Esophagus squamous epithelium (tissue), 5 donors: ENCODE data around the gene CD209. TPM values are rescaled to one million over a fixed set of nuclear protein-coding genes. Genes with fewer than 3 reads are reported as not detected.
A peak's percentile ranks its signal among the peaks of the same experiment; 100 is the strongest.

Experiments
- DNase-seq: peaks from one replicate; lab custom pipeline; 2025; lab: John Stamatoyannopoulos, UW
- H3K27ac ChIP-seq, 4 donors: fragments of 200-600 bp; sonication (generic); one replicate each; pipeline ENCODE4 v1.5.1; 2016 to 2019; ENCODE audit warnings: mild to moderate bottlenecking in 1 of 4
- H3K27me3 ChIP-seq, 4 donors: fragments of 200-600 bp; sonication (generic); 1 replicate in 3 of 4; 2 replicates in 1 of 4; pipeline versions ENCODE4 v1.5.1 to v1.6.0; 2017 to 2021; ENCODE audit warnings: antibody characterized with exemption in 1 of 4
- H3K36me3 ChIP-seq, 3 donors: fragments of 200-600 bp; sonication (generic); one replicate each; pipeline ENCODE4 v1.5.1; 2016 to 2019
- H3K4me1 ChIP-seq, 3 donors: fragments of 200-600 bp; sonication (generic); one replicate each; pipeline ENCODE4 v1.5.1; 2017 to 2019
- H3K4me3 ChIP-seq, 4 donors: fragments of 200-600 bp; sonication (generic); 1 replicate in 3 of 4; 2 replicates in 1 of 4; pipeline ENCODE4 v1.5.1; 2016 to 2019; ENCODE audit warnings: mild to moderate bottlenecking in 2 of 4, moderate library complexity in 1 of 4
- H3K9me3 ChIP-seq, 3 donors: fragments of 200-600 bp; sonication (generic); one replicate each; pipeline ENCODE4 v1.5.1; 2016 to 2019
- POLR2A ChIP-seq, 4 donors: fragments of 450-650 bp; IDR thresholded peaks; one replicate each; pipeline ENCODE4 v1.6.1; 2017; ENCODE audit warnings: antibody characterized with exemption in 4 of 4, mild to moderate bottlenecking in 4 of 4, moderate library complexity in 3 of 4
- WGBS, 2 donors: methylation state at CpG; one replicate each; pipeline ENCODE4 v1.1.5; 2018; 5-methylcytosine and 5-hydroxymethylcytosine counted together
- intact Hi-C: fragments of 100-400 bp; cut with DNase I; formaldehyde crosslinking; loops from one replicate; pipeline ENCODE4 v1.15.0; 2022
- total RNA-seq, 4 donors: library from RNA; depleted of rRNA; stranded (reverse); fragments of >200 nt; gene quantifications; one replicate each; pipeline ENCODE4 v1.1.0, GENCODE V29; 2016
- TF ChIP-seq, protein P1 (sequence below), 6 experiments: fragments of 450-650 bp in 4 of 6; fragments of 200-600 bp in 2 of 6; sonication (generic) in 2 of 6; IDR thresholded peaks; one replicate each; pipeline ENCODE4 v1.5.1; 2016 to 2019; ENCODE audit warnings: antibody characterized with exemption in 6 of 6, mild to moderate bottlenecking in 4 of 6, moderate library complexity in 4 of 6
- donor health status: DM: yes; HTN: yes; CAD: no.

Gene CD209
- total RNA-seq, 4 donors from 2014 or later = 0.40 to 4.9 (median 4.0) TPM; not detected in 1

- TF ChIP-seq, protein P1, sequence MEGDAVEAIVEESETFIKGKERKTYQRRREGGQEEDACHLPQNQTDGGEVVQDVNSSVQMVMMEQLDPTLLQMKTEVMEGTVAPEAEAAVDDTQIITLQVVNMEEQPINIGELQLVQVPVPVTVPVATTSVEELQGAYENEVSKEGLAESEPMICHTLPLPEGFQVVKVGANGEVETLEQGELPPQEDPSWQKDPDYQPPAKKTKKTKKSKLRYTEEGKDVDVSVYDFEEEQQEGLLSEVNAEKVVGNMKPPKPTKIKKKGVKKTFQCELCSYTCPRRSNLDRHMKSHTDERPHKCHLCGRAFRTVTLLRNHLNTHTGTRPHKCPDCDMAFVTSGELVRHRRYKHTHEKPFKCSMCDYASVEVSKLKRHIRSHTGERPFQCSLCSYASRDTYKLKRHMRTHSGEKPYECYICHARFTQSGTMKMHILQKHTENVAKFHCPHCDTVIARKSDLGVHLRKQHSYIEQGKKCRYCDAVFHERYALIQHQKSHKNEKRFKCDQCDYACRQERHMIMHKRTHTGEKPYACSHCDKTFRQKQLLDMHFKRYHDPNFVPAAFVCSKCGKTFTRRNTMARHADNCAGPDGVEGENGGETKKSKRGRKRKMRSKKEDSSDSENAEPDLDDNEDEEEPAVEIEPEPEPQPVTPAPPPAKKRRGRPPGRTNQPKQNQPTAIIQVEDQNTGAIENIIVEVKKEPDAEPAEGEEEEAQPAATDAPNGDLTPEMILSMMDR (IDR thresholded peaks at IDR 0.05) = no peak
- H3K36me3 ChIP-seq = no peaks in the 10 kb centered on the region
- H3K4me3 ChIP-seq = no peak overlapping the region
- intact Hi-C loops = loop anchor here (10.0 kb wide), 1 partner anchor 106 kb away; the partner anchor contains the start of gene TRAPPC5
- peaks cover 0 to 13% (median 7%) of the 10 kb centered on the region in 3 donors for H3K4me1 ChIP-seq
- H3K27ac ChIP-seq = no peak overlapping the region
- H3K27me3 ChIP-seq = peaks cover 9 to 90% (median 17%) of the 10 kb centered on the region in 4 donors
- WGBS, 2 donors = 78 to 82% methylated on average over 8 to 14 of the region's 14 CpGs
- peaks cover 0 to under 1% (median 0%) of the 10 kb centered on the region in 3 donors for H3K9me3 ChIP-seq
- no peak for DNase-seq
Observed at GRCh38 chr19:7790416-7790815, 43.1 kb upstream of the CD209 start.

DNA sequence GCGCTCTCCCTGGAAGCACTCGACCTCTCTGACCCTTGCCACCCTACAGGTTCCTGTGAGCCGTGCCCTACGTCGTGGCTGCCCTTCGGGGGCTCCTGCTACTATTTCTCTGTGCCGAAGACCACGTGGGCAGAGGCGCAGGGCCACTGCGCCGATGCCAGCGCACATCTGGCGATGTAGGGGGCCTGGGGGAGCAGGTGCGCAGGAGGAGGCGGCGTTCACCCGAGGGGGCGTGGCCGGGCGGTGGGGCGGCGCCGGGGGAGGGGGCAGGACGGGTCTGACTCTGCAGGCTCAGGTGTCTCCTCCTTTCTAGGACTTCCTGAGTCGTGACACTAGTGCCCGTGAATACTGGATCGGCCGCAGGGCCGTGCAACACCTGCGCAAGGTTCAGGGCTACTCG is 42.1 kb upstream of the CD209 start:
- intact Hi-C loops = no loop called here
- Histone ChIP-seq H3K4me3 (peak overlapping the region in 1 of 4 donors; percentile 18), H3K27me3 (peaks cover 9 to 95% (median 17%) of the 10 kb centered on the region in 4 donors), H3K9me3 (peaks cover 0 to 9% (median 0%) of the 10 kb centered on the region in 3 donors), H3K4me1 (peaks cover 0 to 14% (median 7%) of the 10 kb centered on the region in 3 donors), H3K36me3 (no peaks in the 10 kb centered on the region), H3K27ac (no peak overlapping the region)
- TF ChIP-seq POLR2A (IDR thresholded peaks at IDR 0.05) = no peak
- TF ChIP-seq, protein P1 (IDR thresholded peaks at IDR 0.05) = no peak
- WGBS, 2 donors = no CpG with 5 or more reads among the region's 31 CpGs
- no peak for DNase-seq

DNA sequence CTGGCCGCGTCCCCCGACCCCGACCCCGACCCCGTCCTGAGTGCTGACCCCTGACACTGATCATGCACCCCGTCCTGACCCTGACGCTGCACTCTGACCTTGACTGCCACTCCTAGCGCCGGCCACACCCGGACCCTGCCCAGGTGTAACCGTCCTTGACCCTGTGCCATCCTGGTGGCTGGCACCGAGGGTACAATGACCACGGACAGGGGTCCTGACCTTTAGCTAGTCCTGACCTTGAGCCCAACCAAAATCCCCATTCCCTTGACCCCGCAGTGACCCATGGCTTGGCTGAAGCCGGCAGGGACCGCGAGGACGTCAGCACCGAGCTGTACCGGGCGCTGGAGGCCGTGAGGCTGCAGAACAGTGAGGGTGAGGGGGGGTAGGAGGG is 41.6 kb upstream of the CD209 start:
- no peaks in the 10 kb centered on the region for H3K36me3 ChIP-seq
- peak overlapping the region in 1 of 4 donors; percentile 21 for H3K4me3 ChIP-seq
- intact Hi-C loops = no loop called here
- H3K27me3 ChIP-seq = peaks cover 9 to 94% (median 15%) of the 10 kb centered on the region in 4 donors
- WGBS, 2 donors = 0% methylated on average over 5 of the region's 23 CpGs; no CpG with 5 or more reads in 1 of the 2 donors
- H3K27ac ChIP-seq = no peak overlapping the region
- peaks cover 0 to 17% (median 7%) of the 10 kb centered on the region in 3 donors for H3K4me1 ChIP-seq
- TF ChIP-seq POLR2A (IDR thresholded peaks at IDR 0.05) = no peak
- TF ChIP-seq, protein P1 (IDR thresholded peaks at IDR 0.05) = no peak
- DNase-seq = no peak
- H3K9me3 ChIP-seq = peaks cover 0 to 9% (median 0%) of the 10 kb centered on the region in 3 donors

- Histone ChIP-seq H3K4me3 (peak overlapping the region in 1 of 4 donors; percentile 21), H3K27ac (no peak overlapping the region), H3K4me1 (peaks cover 0 to 22% (median 7%) of the 10 kb centered on the region in 3 donors), H3K27me3 (peaks cover 9 to 94% (median 15%) of the 10 kb centered on the region in 4 donors), H3K36me3 (no peaks in the 10 kb centered on the region), H3K9me3 (peaks cover 0 to 9% (median 0%) of the 10 kb centered on the region in 3 donors)
- WGBS, 2 donors = 0 to 16% methylated on average over 7 to 17 of the region's 67 CpGs
- DNase-seq = no peak
- TF ChIP-seq, protein P1 (IDR thresholded peaks at IDR 0.05) = no peak
- no peak for TF ChIP-seq POLR2A (IDR thresholded peaks at IDR 0.05)
- intact Hi-C loops = no loop called here
Observed at GRCh38 chr19:7788178-7788932, 41.0 kb upstream of the CD209 start.

DNA sequence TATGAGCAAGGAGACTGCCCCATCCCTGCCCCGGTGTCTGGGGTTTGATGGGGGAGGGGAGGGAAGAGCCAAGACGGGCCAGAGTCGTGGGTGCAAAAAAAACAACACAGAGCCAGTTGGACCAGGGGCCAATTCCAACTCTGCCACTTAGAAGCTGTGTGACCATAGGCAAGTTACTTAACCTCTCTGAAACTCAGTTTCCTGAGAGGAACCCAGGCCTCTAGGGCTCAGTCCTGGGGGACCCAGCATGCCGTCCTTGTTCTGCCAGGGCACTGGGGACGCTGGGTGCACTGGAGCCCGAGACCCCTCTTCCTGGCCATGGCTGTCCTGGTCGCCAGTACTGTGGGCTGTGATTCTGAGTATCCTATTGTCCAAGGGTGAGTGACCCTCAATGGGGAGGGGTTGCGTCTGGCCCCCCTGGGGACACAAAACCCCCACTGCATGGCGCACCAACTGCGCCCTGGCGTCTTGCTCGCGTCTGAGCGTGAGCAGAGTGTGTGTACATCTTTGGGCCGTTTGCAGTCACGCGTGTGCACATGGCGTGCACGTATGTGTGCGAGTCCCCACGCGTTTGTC is 40.4 kb upstream of the CD209 start:
- DNase-seq = no peak
- Histone ChIP-seq H3K27me3 (peaks cover 9 to 94% (median 15%) of the 10 kb centered on the region in 4 donors), H3K27ac (peak overlapping the region in 1 of 4 donors; percentile 26), H3K36me3 (no peaks in the 10 kb centered on the region), H3K9me3 (peaks cover 0 to 9% (median 0%) of the 10 kb centered on the region in 3 donors), H3K4me1 (peaks cover 0 to 22% (median 7%) of the 10 kb centered on the region in 3 donors), H3K4me3 (peak overlapping the region in 1 of 4 donors; percentile 21)
- TF ChIP-seq, protein P1 (IDR thresholded peaks at IDR 0.05) = no peak
- no peak for TF ChIP-seq POLR2A (IDR thresholded peaks at IDR 0.05)
- intact Hi-C loops = no loop called here
- WGBS, 2 donors = 10% methylated on average over 3 of the region's 22 CpGs; no CpG with 5 or more reads in 1 of the 2 donors
